Measurements from ENCODE around the gene ACOT7.

DNA sequence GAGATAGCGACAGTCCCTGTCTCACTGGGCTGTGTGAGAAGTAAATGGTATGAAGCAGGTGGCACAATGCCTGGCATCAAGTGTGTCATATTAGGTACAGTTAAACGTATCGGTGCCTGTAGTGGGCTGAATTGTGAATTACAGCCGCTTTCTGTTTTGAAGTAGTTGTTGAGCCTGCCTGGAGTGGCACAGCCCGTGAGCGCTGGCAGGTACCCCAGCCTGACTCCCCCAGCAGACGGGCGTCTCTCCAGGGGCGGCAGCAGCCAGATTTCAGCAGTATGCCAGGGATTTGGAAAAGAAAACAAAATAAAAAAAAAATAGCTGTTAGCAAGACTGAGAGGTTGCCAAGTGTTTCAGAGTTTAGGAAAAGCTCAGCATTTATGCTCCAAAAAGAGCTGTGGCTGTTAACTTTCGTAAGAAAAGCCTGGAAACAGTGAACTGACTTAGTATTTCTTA lies 106.1 kb downstream of the ACOT7 start:
- TF ChIP-seq, protein P1, sequence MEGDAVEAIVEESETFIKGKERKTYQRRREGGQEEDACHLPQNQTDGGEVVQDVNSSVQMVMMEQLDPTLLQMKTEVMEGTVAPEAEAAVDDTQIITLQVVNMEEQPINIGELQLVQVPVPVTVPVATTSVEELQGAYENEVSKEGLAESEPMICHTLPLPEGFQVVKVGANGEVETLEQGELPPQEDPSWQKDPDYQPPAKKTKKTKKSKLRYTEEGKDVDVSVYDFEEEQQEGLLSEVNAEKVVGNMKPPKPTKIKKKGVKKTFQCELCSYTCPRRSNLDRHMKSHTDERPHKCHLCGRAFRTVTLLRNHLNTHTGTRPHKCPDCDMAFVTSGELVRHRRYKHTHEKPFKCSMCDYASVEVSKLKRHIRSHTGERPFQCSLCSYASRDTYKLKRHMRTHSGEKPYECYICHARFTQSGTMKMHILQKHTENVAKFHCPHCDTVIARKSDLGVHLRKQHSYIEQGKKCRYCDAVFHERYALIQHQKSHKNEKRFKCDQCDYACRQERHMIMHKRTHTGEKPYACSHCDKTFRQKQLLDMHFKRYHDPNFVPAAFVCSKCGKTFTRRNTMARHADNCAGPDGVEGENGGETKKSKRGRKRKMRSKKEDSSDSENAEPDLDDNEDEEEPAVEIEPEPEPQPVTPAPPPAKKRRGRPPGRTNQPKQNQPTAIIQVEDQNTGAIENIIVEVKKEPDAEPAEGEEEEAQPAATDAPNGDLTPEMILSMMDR (IDR thresholded peaks at IDR 0.05): no peak
- TF ChIP-seq POLR2A (IDR thresholded peaks at IDR 0.05; ENCODE audit: low read depth) (no peak), POLR2AphosphoS5 (IDR thresholded peaks at IDR 0.05) (no peak), EP300 (IDR thresholded peaks at IDR 0.05) (no peak)

All from esophagus muscularis mucosa (tissue), 4 donors.